Measurements from ENCODE around the gene NOX3.
"Not testable (repeated sequence)": the region's sequence is repeated elsewhere in the genome, so short reads cannot be mapped to it uniquely, and the experiment has no call there.

The NOX3 gene

GRCh38 chr6:155372256-155372655, 83.4 kb downstream of the NOX3 start:
- no peaks in the 10 kb centered on the region for H3K36me3 ChIP-seq (replicated peaks)
- no peak for TF ChIP-seq CTCF (IDR thresholded peaks at IDR 0.05; ENCODE audit: low read depth, low read length, missing control alignments)
- no peak for DNase-seq
- no peak overlapping the region for H3K4me3 ChIP-seq (ENCODE audit: low read depth, low read length)
- H3K27ac ChIP-seq = no peak overlapping the region
- in situ Hi-C loops (cut with HindIII; ENCODE audit: low pct_ligation_motif_present, low sequenced_read_pairs) = no loop called here
- H3K27me3 ChIP-seq (replicated peaks) = no peaks in the 10 kb centered on the region

- H3K27me3 ChIP-seq (replicated peaks) = no peaks in the 10 kb centered on the region
- TF ChIP-seq CTCF (IDR thresholded peaks at IDR 0.05; ENCODE audit: low read depth, low read length, missing control alignments) = no peak
These were observed 84.4 kb downstream of the NOX3 start for GRCh38 chr6:155371230-155371629.

GRCh38 chr6:155366325-155366724, 89.3 kb downstream of the NOX3 start:
- no peak for DNase-seq
- no peak for TF ChIP-seq CTCF (IDR thresholded peaks at IDR 0.05; ENCODE audit: low read depth, low read length, missing control alignments)
- no peaks in the 10 kb centered on the region for H3K27me3 ChIP-seq (replicated peaks)
- no peak overlapping the region for H3K27ac ChIP-seq
- H3K36me3 ChIP-seq (replicated peaks) = no peaks in the 10 kb centered on the region
- no peak overlapping the region for H3K4me3 ChIP-seq (ENCODE audit: low read depth, low read length)
- in situ Hi-C loops (cut with HindIII; ENCODE audit: low pct_ligation_motif_present, low sequenced_read_pairs) = no loop called here

More at GRCh38 chr6:155371230-155371629, 84.4 kb downstream of the NOX3 start:
- H3K36me3 ChIP-seq (replicated peaks) = no peaks in the 10 kb centered on the region
- H3K27ac ChIP-seq = no peak overlapping the region
- H3K4me3 ChIP-seq (ENCODE audit: low read depth, low read length) = no peak overlapping the region
- DNase-seq = no peak
- in situ Hi-C loops (cut with HindIII; ENCODE audit: low pct_ligation_motif_present, low sequenced_read_pairs) = no loop called here

- no peaks in the 10 kb centered on the region for H3K27me3 ChIP-seq (replicated peaks)
- no peak for TF ChIP-seq CTCF (IDR thresholded peaks at IDR 0.05; ENCODE audit: low read depth, low read length, missing control alignments)
- H3K36me3 ChIP-seq (replicated peaks) = no peaks in the 10 kb centered on the region
- DNase-seq = no peak
- in situ Hi-C loops (cut with HindIII; ENCODE audit: low pct_ligation_motif_present, low sequenced_read_pairs) = no loop called here
- no peak overlapping the region for H3K27ac ChIP-seq
- no peak overlapping the region for H3K4me3 ChIP-seq (ENCODE audit: low read depth, low read length)
These were observed 90.7 kb downstream of the NOX3 start for GRCh38 chr6:155364844-155365437.

- H3K36me3 ChIP-seq (replicated peaks); DNase-seq; in situ Hi-C loops (cut with HindIII; ENCODE audit: low pct_ligation_motif_present, low sequenced_read_pairs); H3K27me3 ChIP-seq (replicated peaks); H3K27ac ChIP-seq; H3K4me3 ChIP-seq (ENCODE audit: low read depth, low read length): not testable (repeated sequence)
These were observed 91.6 kb downstream of the NOX3 start for GRCh38 chr6:155364021-155364420.

GRCh38 chr6:155362968-155363632, 92.5 kb downstream of the NOX3 start:
- DNase-seq; H3K36me3 ChIP-seq (replicated peaks); H3K27me3 ChIP-seq (replicated peaks); H3K4me3 ChIP-seq (ENCODE audit: low read depth, low read length); in situ Hi-C loops (cut with HindIII; ENCODE audit: low pct_ligation_motif_present, low sequenced_read_pairs); H3K27ac ChIP-seq: not testable (repeated sequence)

- in situ Hi-C loops (cut with HindIII; ENCODE audit: low pct_ligation_motif_present, low sequenced_read_pairs) = no loop called here
- no peaks in the 10 kb centered on the region for H3K27me3 ChIP-seq (replicated peaks)
These were observed 101.5 kb downstream of the NOX3 start for GRCh38 chr6:155354167-155354566.

More at GRCh38 chr6:155354167-155354566, 101.5 kb downstream of the NOX3 start:
- no peak overlapping the region for H3K27ac ChIP-seq
- no peak overlapping the region for H3K4me3 ChIP-seq (ENCODE audit: low read depth, low read length)
- no peaks in the 10 kb centered on the region for H3K36me3 ChIP-seq (replicated peaks)
- no peak for TF ChIP-seq CTCF (IDR thresholded peaks at IDR 0.05; ENCODE audit: low read depth, low read length, missing control alignments)
- DNase-seq = no peak
